HG03280 (cell line): ENCODE results near the gene OVOL3.
"Not testable (repeated sequence)": the region's sequence is repeated elsewhere in the genome, so short reads cannot be mapped to it uniquely, and the experiment has no call there.

Source experiments
- ATAC-seq: cut with Tn5 transposase; IDR thresholded peaks from one replicate; pipeline ENCODE4 v1.9.1; 2021; ENCODE audit warnings: mild to moderate bottlenecking, moderate library complexity; ENCODE audit not compliant: unreplicated experiment

The OVOL3 gene

DNA sequence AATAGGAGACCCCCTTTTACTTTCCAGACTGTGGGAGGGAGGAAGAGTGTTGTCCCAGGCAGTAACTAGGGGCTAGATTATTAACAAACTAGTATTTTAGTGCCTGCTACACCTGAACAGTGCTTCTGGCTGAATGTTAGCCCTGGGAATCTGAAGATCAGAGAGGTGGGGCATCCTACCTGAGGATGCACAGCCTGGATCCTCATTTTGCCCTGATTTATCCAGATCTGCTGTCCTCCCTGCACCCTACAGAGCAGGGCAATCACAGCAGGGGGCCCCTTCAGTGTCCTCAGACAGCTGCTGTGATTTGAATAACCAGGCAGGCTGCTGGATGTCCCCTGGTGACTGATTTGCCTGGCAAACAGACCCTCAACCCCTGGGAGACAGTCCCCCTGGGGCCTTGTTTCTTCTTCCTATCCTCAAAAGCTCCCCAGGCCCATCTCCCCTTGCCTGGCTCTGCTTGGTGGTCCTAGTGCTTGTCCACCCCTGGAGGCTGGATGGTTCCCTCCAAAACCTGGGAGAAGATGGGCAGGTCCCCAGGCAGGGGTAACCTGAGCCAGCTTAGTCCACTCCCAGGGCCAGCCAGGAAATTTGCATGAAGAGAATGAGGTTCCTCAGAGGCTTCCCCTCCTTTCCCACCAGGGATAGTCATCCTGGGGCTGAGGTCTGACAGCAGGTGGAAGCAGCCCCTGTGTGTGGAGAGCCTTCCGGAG lies at the start of gene OVOL3:
OVOL3 (plus strand) TSS at position 657 of the 713 bp plus-strand sequence. CDS start 60 bp downstream, outside the sequence.
- ATAC-seq: no peak

GRCh38 chr19:36061367-36061766 lies 49.6 kb upstream of the OVOL3 start:
- no peak for ATAC-seq

GRCh38 chr19:36064826-36065225 lies 46.1 kb upstream of the OVOL3 start:
- ATAC-seq: no peak

GRCh38 chr19:36067681-36068080 lies 43.3 kb upstream of the OVOL3 start:
- no peak for ATAC-seq

DNA sequence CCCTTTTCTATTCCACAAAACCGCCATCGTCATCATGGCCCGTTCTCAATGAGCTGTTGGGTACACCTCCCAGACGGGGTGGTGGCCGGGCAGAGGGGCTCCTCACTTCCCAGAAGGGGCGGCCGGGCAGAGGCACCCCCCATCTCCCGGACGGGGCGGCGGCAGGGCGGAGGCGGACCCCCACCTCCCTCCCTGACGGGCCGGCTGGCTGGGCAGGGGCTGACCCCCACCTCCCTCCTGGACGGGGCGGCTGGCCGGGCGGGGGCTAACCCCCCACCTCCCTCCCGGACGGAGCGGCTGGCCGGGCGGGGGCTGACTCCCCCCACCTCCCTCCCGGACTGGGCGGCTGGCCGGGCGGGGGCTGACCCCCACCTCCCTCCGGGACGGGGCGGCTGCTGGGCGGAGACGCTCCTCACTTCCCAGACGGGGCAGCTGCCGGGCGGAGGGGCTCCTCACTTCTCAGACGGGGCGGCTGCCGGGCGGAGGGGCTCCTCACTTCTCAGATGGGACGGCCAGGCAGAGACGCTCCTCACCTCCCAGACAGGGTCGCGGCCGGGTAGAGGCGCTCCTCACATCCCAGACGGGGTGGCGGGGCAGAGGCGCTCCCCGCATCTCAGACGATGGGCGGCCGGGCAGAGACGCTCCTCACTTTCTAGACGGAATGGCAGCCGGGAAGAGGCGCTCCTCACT lies 42.0 kb upstream of the OVOL3 start:
- ATAC-seq: not testable (repeated sequence)

- no peak for ATAC-seq
These were observed 38.9 kb upstream of the OVOL3 start for GRCh38 chr19:36072081-36072480.

GRCh38 chr19:36073121-36073876 lies 37.6 kb upstream of the OVOL3 start:
- ATAC-seq: no peak

DNA sequence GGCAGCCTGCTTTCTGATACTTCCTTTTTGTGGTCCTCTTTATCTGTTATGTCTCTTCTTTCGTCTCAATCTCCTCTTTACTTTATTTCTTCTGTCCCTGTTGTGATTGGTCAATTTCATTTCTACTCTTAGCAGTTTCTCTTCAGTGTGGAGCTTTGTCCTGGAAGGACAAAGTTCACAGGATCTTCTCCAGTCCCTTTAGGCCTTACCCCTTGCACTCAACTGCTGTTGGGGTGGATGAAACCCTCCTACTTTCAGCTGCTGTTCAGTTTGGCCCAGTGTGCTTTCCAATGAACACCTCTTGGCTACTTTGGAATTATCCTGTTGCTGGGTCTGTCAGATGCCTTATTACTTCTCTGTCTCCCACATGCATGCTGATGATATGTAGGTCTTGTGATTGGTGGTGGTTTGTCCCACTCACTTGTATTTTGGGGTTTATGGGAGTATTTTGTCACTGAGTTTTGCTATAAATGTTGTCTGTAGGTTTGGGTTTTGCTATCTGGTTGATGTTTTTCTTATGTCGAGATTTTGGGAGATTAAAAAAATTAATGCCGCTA lies 31.5 kb upstream of the OVOL3 start:
- ATAC-seq: no peak

- no peak for ATAC-seq
These were observed 29.6 kb upstream of the OVOL3 start for GRCh38 chr19:36081385-36081784.

GRCh38 chr19:36081894-36082293 lies 29.0 kb upstream of the OVOL3 start:
- ATAC-seq: no peak

GRCh38 chr19:36082916-36083315 lies 28.0 kb upstream of the OVOL3 start:
- ATAC-seq: no peak

DNA sequence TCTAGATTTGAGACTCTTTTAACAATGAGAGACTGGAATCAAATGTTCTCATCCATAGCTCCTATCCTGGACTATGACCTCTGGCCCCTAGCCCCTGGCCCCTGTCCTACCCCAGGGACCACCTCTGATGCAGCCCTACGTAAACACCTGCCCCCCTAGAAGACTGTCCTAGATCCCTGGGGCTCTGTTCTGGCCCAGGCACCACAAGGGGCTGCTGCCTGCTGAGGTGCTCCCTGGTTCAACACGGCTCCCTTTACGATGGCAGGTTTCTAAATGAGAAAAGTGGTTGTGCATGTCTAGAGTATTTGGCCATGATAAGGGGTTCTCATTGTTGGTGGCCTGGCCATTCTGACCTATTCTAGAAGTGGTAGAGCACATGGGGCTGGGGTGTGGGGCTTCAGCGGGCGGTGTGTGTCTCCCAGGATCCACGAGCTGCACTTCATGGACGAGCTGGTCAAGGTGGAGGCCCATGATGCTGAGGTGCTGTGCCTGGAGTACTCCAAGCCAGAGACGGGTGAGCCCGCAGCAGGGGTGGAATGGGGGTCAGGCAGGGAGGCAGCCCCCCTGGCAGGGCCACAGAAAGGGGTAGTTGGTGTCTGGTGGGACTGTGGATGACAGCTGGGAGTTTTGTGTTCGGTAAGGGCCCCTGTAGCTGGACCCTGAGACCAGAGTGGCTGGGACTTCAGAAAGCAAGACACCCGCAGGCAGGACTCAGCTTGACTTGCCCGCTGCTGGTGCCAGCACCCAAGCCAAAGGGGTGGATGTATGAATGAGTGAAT lies 26.5 kb upstream of the OVOL3 start:
- ATAC-seq: no peak

DNA sequence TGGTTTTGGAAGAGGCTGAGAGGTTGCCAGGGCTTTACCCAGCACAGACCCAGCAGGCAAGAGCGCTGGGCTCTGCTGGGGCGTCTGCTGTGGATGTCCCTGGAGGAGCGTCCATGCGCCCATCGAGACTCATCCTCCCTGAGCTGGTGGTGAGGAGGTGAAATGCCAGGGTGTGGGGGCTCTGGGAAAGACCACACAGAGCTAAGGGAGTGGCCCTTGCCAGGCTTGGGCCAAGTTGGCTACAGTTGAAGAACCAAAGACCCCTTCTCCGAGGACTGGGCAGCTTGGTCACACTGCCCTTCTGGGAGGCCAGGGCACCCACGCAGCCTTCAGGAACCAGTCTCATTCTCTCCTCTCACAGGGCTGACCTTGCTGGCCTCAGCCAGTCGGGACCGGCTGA lies 24.6 kb upstream of the OVOL3 start:
- ATAC-seq: no peak

GRCh38 chr19:36089847-36090246 lies 21.1 kb upstream of the OVOL3 start:
- no peak for ATAC-seq

GRCh38 chr19:36090910-36091695 lies 19.8 kb upstream of the OVOL3 start:
- no peak for ATAC-seq

DNA sequence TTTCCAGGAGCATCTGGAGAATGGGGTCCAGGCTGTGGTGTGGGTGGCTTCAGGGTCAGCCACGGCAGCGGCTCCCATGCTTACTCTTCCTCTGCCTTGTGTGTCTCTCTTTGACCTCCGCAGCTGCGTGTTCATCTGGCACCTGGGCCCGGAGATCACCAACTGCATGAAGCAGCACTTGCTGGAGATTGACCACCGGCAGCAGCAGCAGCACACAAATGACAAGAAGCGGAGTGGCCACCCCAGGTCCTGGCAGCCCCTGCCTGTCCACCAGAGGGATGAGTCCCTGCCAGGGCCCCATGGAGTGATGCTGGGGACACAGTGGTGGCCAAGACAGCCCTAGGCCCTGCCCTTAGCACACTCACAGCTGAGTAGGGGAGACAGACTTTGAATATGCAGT lies 18.4 kb upstream of the OVOL3 start:
- ATAC-seq: no peak

GRCh38 chr19:36093146-36093662 lies 17.7 kb upstream of the OVOL3 start:
- no peak for ATAC-seq

- no peak for ATAC-seq
These were observed 17.3 kb upstream of the OVOL3 start for GRCh38 chr19:36093687-36094086.

DNA sequence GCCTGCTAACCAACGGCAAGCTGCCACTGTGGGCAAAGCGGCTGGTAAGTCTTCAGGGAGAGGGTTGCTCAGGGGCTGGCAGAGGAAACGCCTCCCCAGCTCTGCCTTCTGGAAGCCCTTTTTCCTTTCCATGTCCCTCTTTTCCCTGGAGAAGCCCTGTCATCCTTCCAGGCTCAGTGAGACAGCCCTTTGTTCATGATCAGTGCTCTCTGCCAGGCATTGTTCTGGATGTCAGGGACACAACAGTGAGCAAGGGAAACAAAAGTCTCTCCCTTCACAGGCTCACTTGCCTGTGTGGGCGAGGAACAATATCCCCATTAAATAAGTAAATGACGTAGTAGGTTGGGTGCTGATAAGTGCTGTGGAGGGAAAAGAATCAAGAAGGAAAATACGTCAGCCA lies 13.9 kb upstream of the OVOL3 start:
- ATAC-seq: no peak
